ENCODE results near the gene ADPGK.
A peak's percentile ranks its signal among the peaks of the same experiment; 100 is the strongest.

The ADPGK gene

GRCh38 chr15:72787526-72787925, 4.0 kb upstream of the ADPGK start:
- H3K27me3 ChIP-seq (ENCODE audit: insufficient read depth, insufficient read length): no peaks in the 10 kb centered on the region
- H3K4me1 ChIP-seq (ENCODE audit: insufficient read depth, insufficient read length): peaks cover 2% of the 10 kb centered on the region
- no peaks in the 10 kb centered on the region for H3K36me3 ChIP-seq (ENCODE audit: insufficient read depth, insufficient read length, low read length)
- H3K4me3 ChIP-seq (ENCODE audit: insufficient read length, low read depth): no peak overlapping the region
- DNase-seq (ENCODE audit: low read depth, low spot score): no peak
- H3K9me3 ChIP-seq (ENCODE audit: insufficient read depth, low read length): no peaks in the 10 kb centered on the region
- TF ChIP-seq YY1 (IDR thresholded peaks at IDR 0.05; ENCODE audit: insufficient read depth, insufficient read length) (no peak), SUZ12 (IDR thresholded peaks at IDR 0.05; ENCODE audit: extremely low read depth, insufficient read depth, insufficient read length) (no peak), ZNF274 (IDR thresholded peaks at IDR 0.05; ENCODE audit: low read depth, low read length) (no peak)
- H3K9ac ChIP-seq (ENCODE audit: insufficient read length, low read depth): no peak overlapping the region

GRCh38 chr15:72786676-72787345, 3.3 kb upstream of the ADPGK start:
- no peak for TF ChIP-seq YY1 (IDR thresholded peaks at IDR 0.05; ENCODE audit: insufficient read depth, insufficient read length)
- no peak for TF ChIP-seq SUZ12 (IDR thresholded peaks at IDR 0.05; ENCODE audit: extremely low read depth, insufficient read depth, insufficient read length)
- no peak for TF ChIP-seq ZNF274 (IDR thresholded peaks at IDR 0.05; ENCODE audit: low read depth, low read length)
- Histone ChIP-seq H3K27me3 (ENCODE audit: insufficient read depth, insufficient read length) (no peaks in the 10 kb centered on the region), H3K4me3 (ENCODE audit: insufficient read length, low read depth) (no peak overlapping the region), H3K9ac (ENCODE audit: insufficient read length, low read depth) (no peak overlapping the region), H3K4me1 (ENCODE audit: insufficient read depth, insufficient read length) (peaks cover 2% of the 10 kb centered on the region), H3K9me3 (ENCODE audit: insufficient read depth, low read length) (no peaks in the 10 kb centered on the region), H3K36me3 (ENCODE audit: insufficient read depth, insufficient read length, low read length) (peaks cover 4% of the 10 kb centered on the region)
- no peak for DNase-seq (ENCODE audit: low read depth, low spot score)

GRCh38 chr15:72786242-72786641, 2.7 kb upstream of the ADPGK start:
- Histone ChIP-seq H3K27me3 (ENCODE audit: insufficient read depth, insufficient read length) (no peaks in the 10 kb centered on the region), H3K4me1 (ENCODE audit: insufficient read depth, insufficient read length) (peaks cover 2% of the 10 kb centered on the region), H3K4me3 (ENCODE audit: insufficient read length, low read depth) (no peak overlapping the region), H3K9ac (ENCODE audit: insufficient read length, low read depth) (no peak overlapping the region), H3K9me3 (ENCODE audit: insufficient read depth, low read length) (no peaks in the 10 kb centered on the region), H3K36me3 (ENCODE audit: insufficient read depth, insufficient read length, low read length) (peaks cover 9% of the 10 kb centered on the region)
- DNase-seq (ENCODE audit: low read depth, low spot score): no peak
- TF ChIP-seq SUZ12 (IDR thresholded peaks at IDR 0.05; ENCODE audit: extremely low read depth, insufficient read depth, insufficient read length) (no peak), YY1 (IDR thresholded peaks at IDR 0.05; ENCODE audit: insufficient read depth, insufficient read length) (no peak), ZNF274 (IDR thresholded peaks at IDR 0.05; ENCODE audit: low read depth, low read length) (no peak)

DNA sequence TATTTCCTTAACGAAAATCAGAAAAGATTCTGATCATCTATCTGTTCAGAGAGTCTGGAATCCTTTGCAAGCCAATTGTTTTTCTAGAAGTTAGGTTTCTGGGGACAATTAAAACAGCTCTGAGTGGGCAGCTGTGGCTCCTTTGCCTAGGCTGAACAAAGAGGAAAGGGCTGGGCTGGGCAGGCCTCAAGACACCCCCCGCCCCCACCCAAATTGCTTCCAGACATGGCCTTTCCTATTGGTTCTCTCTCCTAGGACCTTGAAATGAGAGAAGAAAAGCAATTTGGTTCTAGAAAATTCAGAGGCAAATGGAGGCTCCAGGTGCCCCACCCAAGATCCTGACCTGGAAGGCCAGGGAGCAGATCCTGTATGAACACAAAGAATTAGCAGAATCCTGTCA, 2.3 kb upstream of the ADPGK start:
- Histone ChIP-seq H3K4me1 (ENCODE audit: insufficient read depth, insufficient read length) (peaks cover 2% of the 10 kb centered on the region), H3K9me3 (ENCODE audit: insufficient read depth, low read length) (no peaks in the 10 kb centered on the region), H3K4me3 (ENCODE audit: insufficient read length, low read depth) (no peak overlapping the region), H3K36me3 (ENCODE audit: insufficient read depth, insufficient read length, low read length) (peaks cover 13% of the 10 kb centered on the region), H3K9ac (ENCODE audit: insufficient read length, low read depth) (no peak overlapping the region), H3K27me3 (ENCODE audit: insufficient read depth, insufficient read length) (no peaks in the 10 kb centered on the region)
- TF ChIP-seq YY1 (IDR thresholded peaks at IDR 0.05; ENCODE audit: insufficient read depth, insufficient read length) (no peak), ZNF274 (IDR thresholded peaks at IDR 0.05; ENCODE audit: low read depth, low read length) (no peak), SUZ12 (IDR thresholded peaks at IDR 0.05; ENCODE audit: extremely low read depth, insufficient read depth, insufficient read length) (no peak)
- no peak for DNase-seq (ENCODE audit: low read depth, low spot score)

- Histone ChIP-seq H3K9me3 (ENCODE audit: insufficient read depth, low read length) (no peaks in the 10 kb centered on the region), H3K4me3 (ENCODE audit: insufficient read length, low read depth) (no peak overlapping the region), H3K27me3 (ENCODE audit: insufficient read depth, insufficient read length) (no peaks in the 10 kb centered on the region), H3K9ac (ENCODE audit: insufficient read length, low read depth) (no peak overlapping the region), H3K36me3 (ENCODE audit: insufficient read depth, insufficient read length, low read length) (peaks cover 17% of the 10 kb centered on the region), H3K4me1 (ENCODE audit: insufficient read depth, insufficient read length) (peaks cover 2% of the 10 kb centered on the region)
- TF ChIP-seq SUZ12 (IDR thresholded peaks at IDR 0.05; ENCODE audit: extremely low read depth, insufficient read depth, insufficient read length) (no peak), ZNF274 (IDR thresholded peaks at IDR 0.05; ENCODE audit: low read depth, low read length) (no peak), YY1 (IDR thresholded peaks at IDR 0.05; ENCODE audit: insufficient read depth, insufficient read length) (no peak)
- no peak for DNase-seq (ENCODE audit: low read depth, low spot score)
These were observed 1.9 kb upstream of the ADPGK start for GRCh38 chr15:72785432-72785831.

GRCh38 chr15:72784456-72784876, 908 bp upstream of the ADPGK start:
- peaks cover 26% of the 10 kb centered on the region for H3K36me3 ChIP-seq (ENCODE audit: insufficient read depth, insufficient read length, low read length)
- DNase-seq (ENCODE audit: low read depth, low spot score): no peak
- H3K9ac ChIP-seq (ENCODE audit: insufficient read length, low read depth): no peak overlapping the region
- no peaks in the 10 kb centered on the region for H3K9me3 ChIP-seq (ENCODE audit: insufficient read depth, low read length)
- H3K4me3 ChIP-seq (ENCODE audit: insufficient read length, low read depth): peak overlapping the region; percentile 94
- H3K27me3 ChIP-seq (ENCODE audit: insufficient read depth, insufficient read length): no peaks in the 10 kb centered on the region
- no peak for TF ChIP-seq ZNF274 (IDR thresholded peaks at IDR 0.05; ENCODE audit: low read depth, low read length)
- TF ChIP-seq SUZ12 (IDR thresholded peaks at IDR 0.05; ENCODE audit: extremely low read depth, insufficient read depth, insufficient read length): no peak
- TF ChIP-seq YY1 (IDR thresholded peaks at IDR 0.05; ENCODE audit: insufficient read depth, insufficient read length): no peak
- H3K4me1 ChIP-seq (ENCODE audit: insufficient read depth, insufficient read length): peaks cover 2% of the 10 kb centered on the region

- peak overlapping the region; percentile 98 for H3K9ac ChIP-seq (ENCODE audit: insufficient read length, low read depth)
- TF ChIP-seq ZNF274 (IDR thresholded peaks at IDR 0.05; ENCODE audit: low read depth, low read length): no peak
- TF ChIP-seq SUZ12 (IDR thresholded peaks at IDR 0.05; ENCODE audit: extremely low read depth, insufficient read depth, insufficient read length): no peak
- no peak for TF ChIP-seq YY1 (IDR thresholded peaks at IDR 0.05; ENCODE audit: insufficient read depth, insufficient read length)
- no peaks in the 10 kb centered on the region for H3K9me3 ChIP-seq (ENCODE audit: insufficient read depth, low read length)
- H3K36me3 ChIP-seq (ENCODE audit: insufficient read depth, insufficient read length, low read length): peaks cover 35% of the 10 kb centered on the region
- H3K4me1 ChIP-seq (ENCODE audit: insufficient read depth, insufficient read length): peaks cover 2% of the 10 kb centered on the region
- H3K27me3 ChIP-seq (ENCODE audit: insufficient read depth, insufficient read length): no peaks in the 10 kb centered on the region
- peak overlapping the region; percentile 94 for H3K4me3 ChIP-seq (ENCODE audit: insufficient read length, low read depth)
- DNase-seq (ENCODE audit: low read depth, low spot score): no peak
These were observed 436 bp downstream of the ADPGK start for GRCh38 chr15:72783004-72783639.
